OCI-LY3 (cell line): ENCODE measurements around the gene RETREG3.

Experiments used
- CTCF ChIP-seq: fragments of 200-600, 300-600 bp; sonication (generic); IDR thresholded peaks from 2 replicates; pipeline ENCODE4 v1.5.1; 2014; ENCODE audit warnings: antibody characterized with exemption, low read length, low read depth
- EZH2phosphoT487 ChIP-seq: fragments of 200-600 bp; shearing (Covaris generic); IDR thresholded peaks from 2 replicates; pipeline ENCODE4 v1.6.1; 2018; ENCODE audit warnings: antibody characterized with exemption, mixed run types, low read depth

DNA sequence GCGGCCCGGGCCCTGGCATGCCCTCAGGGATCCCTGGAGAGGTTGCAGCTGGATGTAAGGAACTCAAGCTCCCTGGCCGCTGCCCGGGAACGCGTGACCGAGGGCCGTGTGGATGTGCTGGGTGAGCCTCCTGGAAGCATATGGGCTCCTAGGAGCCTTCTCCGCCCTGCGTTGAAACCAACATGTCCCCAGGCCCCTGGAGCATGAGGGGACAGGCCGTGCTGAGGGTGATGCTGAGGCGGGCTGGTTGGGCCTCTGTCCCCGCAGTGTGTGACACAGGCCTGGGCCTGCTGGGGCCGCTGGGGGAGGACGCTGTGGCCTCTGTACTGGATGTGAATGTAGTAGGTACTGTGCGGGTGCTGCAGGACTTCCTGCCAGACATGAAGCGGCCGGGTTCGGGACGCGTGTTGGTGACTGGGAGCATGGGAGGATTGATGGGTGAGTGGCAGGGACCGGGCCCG, 62.1 kb downstream of the RETREG3 start:
- TF ChIP-seq CTCF = no peak
- no peak for TF ChIP-seq EZH2phosphoT487
